HCT116 (cell line): ENCODE measurements around the gene TIMM9. TPM values are rescaled to one million over a fixed set of nuclear protein-coding genes. Genes with fewer than 3 reads are reported as not detected.

Source experiments
- ATAC-seq: fragments of 200-7000 bp; cut with Tn5 transposase; 2 replicates; pipeline ENCODE4 v1.9.1; 2020; ENCODE audit warnings: mild to moderate bottlenecking, moderate library complexity
- BruUV-seq: library from RNA; stranded (reverse); fragments of 400-500 nt; replicated peaks from 2 replicates; lab custom pipeline; 2021; lab: Mats Ljungman, UMichigan
- CTCF ChIA-PET: fragments of 300-600 bp; sonication (Branson Sonifier 250); formaldehyde crosslinking; loops from one replicate; lab custom pipeline; 2021; ENCODE audit warnings: antibody characterized with exemption; lab: Charles Lee
- POLR2A ChIA-PET: fragments of 300-600, 350-600 bp; sonication (Branson Sonifier 250); formaldehyde crosslinking; loops from one replicate; lab custom pipeline; 2021; ENCODE audit warnings: antibody characterized with exemption; lab: Charles Lee
- RAD21 ChIA-PET, 2 experiments: fragments of 300-600 bp; sonication (Branson Sonifier 250); formaldehyde crosslinking; loops; one replicate each; lab custom pipeline; 2023; ENCODE audit warnings: low total read pairs in 2 of 2; ENCODE audit not compliant: uncharacterized antibody in 2 of 2, unreplicated experiment in 2 of 2, low non-redundant PET in 1 of 2; lab: Charles Lee
- DNase-seq: peaks from one replicate; pipeline ENCODE4 v3.0.0-alpha.2; 2010; ENCODE audit warnings: low read depth, low spot score
- H2AFZ ChIP-seq: fragments of 200-600 bp; shearing (Covaris generic), sonication (generic); 2 replicates; pipeline ENCODE4 v1.6.1; 2017; ENCODE audit warnings: low read depth, mixed run types, mixed read lengths, antibody characterized with exemption, low read length; ENCODE audit not compliant: poor library complexity, severe bottlenecking
- H3K27ac ChIP-seq: 2 replicates; pipeline ENCODE4 v1.5.1; 2012; ENCODE audit warnings: low read depth, low read length
- H3K27me3 ChIP-seq: fragments of 200-600 bp; sonication (generic); 2 replicates; pipeline ENCODE4 v1.6.1; 2016; ENCODE audit warnings: mixed run types, low read length, mixed read lengths; ENCODE audit not compliant: insufficient read depth
- H3K36me3 ChIP-seq, 2 experiments: fragments of 200-500 bp in 1 of 2; fragments of 200-600 bp in 1 of 2; sonication (Bioruptor generic) in 1 of 2; sonication (generic) in 1 of 2; 2 replicates each; pipeline versions ENCODE4 v1.5.1 to v1.6.1; 2014 to 2016; ENCODE audit warnings: low read length in 2 of 2, inconsistent platforms in 1 of 2, mixed read lengths in 1 of 2, mixed run types in 1 of 2; ENCODE audit not compliant: insufficient read depth in 2 of 2, control insufficient read depth in 1 of 2
- H3K4me1 ChIP-seq, 2 experiments: fragments of 200-600 bp in 1 of 2; sonication (generic) in 1 of 2; 2 replicates each; pipeline versions ENCODE4 v1.5.1 to v1.6.1; 2012 to 2017; ENCODE audit warnings: low read length in 2 of 2, inconsistent platforms in 1 of 2, mild to moderate bottlenecking in 1 of 2, mixed read lengths in 1 of 2, mixed run types in 1 of 2, moderate library complexity in 1 of 2; ENCODE audit not compliant: insufficient read depth in 2 of 2, control insufficient read depth in 1 of 2
- H3K4me2 ChIP-seq: fragments of 200-600 bp; sonication (generic); 2 replicates; pipeline ENCODE4 v1.6.1; 2017; ENCODE audit warnings: mixed run types, low read length, mixed read lengths
- H3K4me3 ChIP-seq, 2 experiments: fragments of 200-600 bp in 1 of 2; sonication (generic) in 1 of 2; replicated peaks in 1 of 2; 2 replicates each; pipeline ENCODE4 v1.5.1; 2011 to 2016; ENCODE audit warnings: low read length in 2 of 2, control low read depth in 1 of 2, low read depth in 1 of 2, mild to moderate bottlenecking in 1 of 2, mixed read lengths in 1 of 2, mixed run types in 1 of 2
- H3K79me2 ChIP-seq: fragments of 200-600 bp; sonication (generic); 2 replicates; pipeline ENCODE4 v1.6.1; 2017; ENCODE audit warnings: mild to moderate bottlenecking, mixed run types, low read length, moderate library complexity, mixed read lengths; ENCODE audit not compliant: insufficient read depth
- H3K9ac ChIP-seq: fragments of 200-600 bp; sonication (generic); 2 replicates; pipeline ENCODE4 v1.6.1; 2016; ENCODE audit warnings: low read length, mixed read lengths
- H3K9me2 ChIP-seq: fragments of 200-600 bp; sonication (generic), shearing (Covaris generic); 2 replicates; pipeline ENCODE4 v1.6.1; 2017; ENCODE audit warnings: mixed run types, mild to moderate bottlenecking, moderate library complexity; ENCODE audit not compliant: insufficient read depth
- H3K9me3 ChIP-seq, 2 experiments: fragments of 200-500 bp in 1 of 2; fragments of 200-600 bp in 1 of 2; sonication (Bioruptor generic) in 1 of 2; sonication (generic) in 1 of 2; 2 replicates each; pipeline ENCODE4 v1.6.1; 2014 to 2017; ENCODE audit warnings: low read length in 2 of 2, mixed read lengths in 2 of 2, inconsistent platforms in 1 of 2, low read depth in 1 of 2, mild to moderate bottlenecking in 1 of 2, mixed run types in 1 of 2, moderate library complexity in 1 of 2; ENCODE audit not compliant: control insufficient read depth in 1 of 2, insufficient read depth in 1 of 2
- H4K20me1 ChIP-seq: fragments of 200-600 bp; sonication (generic), shearing (Covaris generic); 2 replicates; pipeline ENCODE4 v1.6.1; 2017; ENCODE audit warnings: mixed run types, mild to moderate bottlenecking, moderate library complexity; ENCODE audit not compliant: insufficient read depth
- CBX3 ChIP-seq: IDR thresholded peaks from 2 replicates; pipeline ENCODE4 v1.6.1; 2012; ENCODE audit warnings: low read depth
- CEBPB ChIP-seq: IDR thresholded peaks from 2 replicates; pipeline ENCODE4 v1.6.1; 2012; ENCODE audit warnings: low read depth
- EZH2 ChIP-seq: fragments of 200-600 bp; sonication (generic); IDR thresholded peaks from 2 replicates; pipeline ENCODE4 v1.6.1; 2017; ENCODE audit warnings: antibody characterized with exemption, mixed run types
- EZH2phosphoT487 ChIP-seq: fragments of 200-600 bp; IDR thresholded peaks from 2 replicates; pipeline ENCODE4 v1.6.1; 2018; ENCODE audit warnings: antibody characterized with exemption, borderline replicate concordance
- FOSL1 ChIP-seq: IDR thresholded peaks from 2 replicates; pipeline ENCODE4 v1.6.1; 2012; ENCODE audit warnings: low read depth
- JUND ChIP-seq: IDR thresholded peaks from 2 replicates; pipeline ENCODE4 v1.6.1; 2012
- POLR2A ChIP-seq: IDR thresholded peaks from 2 replicates; pipeline ENCODE4 v1.7.0; 2011; ENCODE audit warnings: borderline replicate concordance; ENCODE audit not compliant: insufficient read depth, insufficient read length; ENCODE audit errors: extremely low read depth
- RAD21 ChIP-seq: IDR thresholded peaks from 2 replicates; pipeline ENCODE4 v1.6.1; 2012; ENCODE audit warnings: low read depth, mild to moderate bottlenecking
- SIN3A ChIP-seq: IDR thresholded peaks from 2 replicates; pipeline ENCODE4 v1.6.1; 2012; ENCODE audit warnings: low read depth
- SP1 ChIP-seq: IDR thresholded peaks from 2 replicates; pipeline ENCODE4 v1.6.1; 2012; ENCODE audit warnings: low read depth
- SRF ChIP-seq: IDR thresholded peaks from 2 replicates; pipeline ENCODE4 v1.6.1; 2012; ENCODE audit warnings: low read depth
- YY1 ChIP-seq: IDR thresholded peaks from 2 replicates; pipeline ENCODE4 v1.6.1; 2011; ENCODE audit warnings: low read length, low read depth, moderate library complexity, mild to moderate bottlenecking; ENCODE audit not compliant: insufficient replicate concordance; ENCODE audit errors: extremely low read depth
- ZFX ChIP-seq: fragments of 450-650 bp; IDR thresholded peaks from 2 replicates; pipeline ENCODE4 v1.6.1; 2017
- intact Hi-C: fragments of 100-400 bp; cut with micrococcal nuclease; formaldehyde crosslinking; loops from 2 replicates; pipeline ENCODE4 v1.10.0; 2022
- total RNA-seq: library from RNA; stranded (reverse); gene quantifications from one replicate; pipeline ENCODE4 v1.2.1, GENCODE V29; 2021; ENCODE audit not compliant: unreplicated experiment
- TF ChIP-seq, protein P1 (sequence below): IDR thresholded peaks from 2 replicates; pipeline ENCODE4 v1.6.1; 2012
- TF ChIP-seq, protein P2 (sequence below): IDR thresholded peaks from 2 replicates; pipeline ENCODE4 v1.6.1; 2011; ENCODE audit warnings: mild to moderate bottlenecking, low read length, moderate library complexity; ENCODE audit not compliant: insufficient replicate concordance; ENCODE audit errors: extremely low read depth
- TF ChIP-seq, protein P3 (sequence below): IDR thresholded peaks from 2 replicates; pipeline ENCODE4 v1.6.1; 2012; ENCODE audit warnings: low read depth

Gene TIMM9
- total RNA-seq, 1 experiment from 2014 or later: 40.7 TPM

DNA sequence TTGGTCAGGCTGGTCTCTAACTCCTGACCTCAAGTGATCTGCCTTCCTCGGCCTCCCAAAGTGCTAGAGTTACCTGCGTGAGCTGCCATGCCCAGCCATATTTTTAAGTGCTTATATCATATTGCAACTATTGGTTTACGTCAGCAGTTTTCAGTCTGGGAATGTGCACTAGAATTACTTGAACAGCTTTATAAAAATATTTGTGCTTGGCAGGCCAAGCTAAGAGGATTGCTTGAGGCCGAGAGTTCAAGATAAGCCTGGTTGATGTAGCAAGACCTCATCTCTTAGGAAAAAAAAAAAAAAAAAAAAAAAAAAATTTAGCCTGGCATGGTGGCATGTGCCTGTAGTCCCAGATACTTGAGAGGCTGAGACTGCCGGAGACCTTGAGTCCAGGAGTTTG is 17.3 kb upstream of the TIMM9 start:
- CTCF ChIA-PET: no interaction called here

DNA sequence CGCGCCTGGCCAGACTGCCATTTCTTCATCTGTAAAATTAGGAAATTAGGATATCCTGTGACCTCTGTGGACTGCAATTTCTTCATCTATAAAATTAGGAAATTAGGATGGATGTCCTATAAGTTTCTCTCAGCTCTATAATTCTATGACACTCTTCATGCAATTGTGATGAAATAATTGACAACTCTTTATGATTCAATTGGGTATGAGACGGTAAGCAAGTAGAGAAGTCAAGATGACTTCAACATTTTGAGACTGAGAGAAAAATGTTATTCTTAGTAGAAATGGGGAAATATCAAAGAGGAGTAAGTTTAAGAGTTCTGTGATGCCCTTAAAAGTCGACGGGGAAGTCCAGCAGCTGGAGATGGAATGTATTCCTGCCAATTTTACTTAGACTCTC is 12.1 kb upstream of the TIMM9 start:
- Histone ChIP-seq H4K20me1 (no peaks in the 10 kb centered on the region), H3K4me3 (no peak overlapping the region), H3K27ac (no peak overlapping the region), H3K9me3 (no peaks in the 10 kb centered on the region), H3K4me2 (no peak overlapping the region), H3K9ac (no peak overlapping the region), H3K27me3 (no peaks in the 10 kb centered on the region), H3K4me1 (no peaks in the 10 kb centered on the region), H2AFZ (no peak overlapping the region), H3K79me2 (no peaks in the 10 kb centered on the region), H3K9me2 (no peaks in the 10 kb centered on the region), H3K36me3 (peaks cover 6 to 15% of the 10 kb centered on the region in 2 experiments)
- POLR2A ChIA-PET: no interaction called here
- CTCF ChIA-PET: no interaction called here
- intact Hi-C loops: no loop called here
- no peak for DNase-seq
- BruUV-seq: no TSS peak
- ATAC-seq: no peak
- RAD21 ChIA-PET: no interaction called here
- no peak for TF ChIP-seq RAD21
- no peak for TF ChIP-seq FOSL1
- TF ChIP-seq EZH2: no peak
- TF ChIP-seq SP1: no peak
- TF ChIP-seq SIN3A: no peak
- TF ChIP-seq, protein P1, sequence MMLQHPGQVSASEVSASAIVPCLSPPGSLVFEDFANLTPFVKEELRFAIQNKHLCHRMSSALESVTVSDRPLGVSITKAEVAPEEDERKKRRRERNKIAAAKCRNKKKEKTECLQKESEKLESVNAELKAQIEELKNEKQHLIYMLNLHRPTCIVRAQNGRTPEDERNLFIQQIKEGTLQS: no peak
- TF ChIP-seq POLR2A: no peak
- TF ChIP-seq SRF: no peak
- no peak for TF ChIP-seq CEBPB
- TF ChIP-seq, protein P2, sequence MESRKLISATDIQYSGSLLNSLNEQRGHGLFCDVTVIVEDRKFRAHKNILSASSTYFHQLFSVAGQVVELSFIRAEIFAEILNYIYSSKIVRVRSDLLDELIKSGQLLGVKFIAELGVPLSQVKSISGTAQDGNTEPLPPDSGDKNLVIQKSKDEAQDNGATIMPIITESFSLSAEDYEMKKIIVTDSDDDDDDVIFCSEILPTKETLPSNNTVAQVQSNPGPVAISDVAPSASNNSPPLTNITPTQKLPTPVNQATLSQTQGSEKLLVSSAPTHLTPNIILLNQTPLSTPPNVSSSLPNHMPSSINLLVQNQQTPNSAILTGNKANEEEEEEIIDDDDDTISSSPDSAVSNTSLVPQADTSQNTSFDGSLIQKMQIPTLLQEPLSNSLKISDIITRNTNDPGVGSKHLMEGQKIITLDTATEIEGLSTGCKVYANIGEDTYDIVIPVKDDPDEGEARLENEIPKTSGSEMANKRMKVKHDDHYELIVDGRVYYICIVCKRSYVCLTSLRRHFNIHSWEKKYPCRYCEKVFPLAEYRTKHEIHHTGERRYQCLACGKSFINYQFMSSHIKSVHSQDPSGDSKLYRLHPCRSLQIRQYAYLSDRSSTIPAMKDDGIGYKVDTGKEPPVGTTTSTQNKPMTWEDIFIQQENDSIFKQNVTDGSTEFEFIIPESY: no peak
- TF ChIP-seq, protein P3, sequence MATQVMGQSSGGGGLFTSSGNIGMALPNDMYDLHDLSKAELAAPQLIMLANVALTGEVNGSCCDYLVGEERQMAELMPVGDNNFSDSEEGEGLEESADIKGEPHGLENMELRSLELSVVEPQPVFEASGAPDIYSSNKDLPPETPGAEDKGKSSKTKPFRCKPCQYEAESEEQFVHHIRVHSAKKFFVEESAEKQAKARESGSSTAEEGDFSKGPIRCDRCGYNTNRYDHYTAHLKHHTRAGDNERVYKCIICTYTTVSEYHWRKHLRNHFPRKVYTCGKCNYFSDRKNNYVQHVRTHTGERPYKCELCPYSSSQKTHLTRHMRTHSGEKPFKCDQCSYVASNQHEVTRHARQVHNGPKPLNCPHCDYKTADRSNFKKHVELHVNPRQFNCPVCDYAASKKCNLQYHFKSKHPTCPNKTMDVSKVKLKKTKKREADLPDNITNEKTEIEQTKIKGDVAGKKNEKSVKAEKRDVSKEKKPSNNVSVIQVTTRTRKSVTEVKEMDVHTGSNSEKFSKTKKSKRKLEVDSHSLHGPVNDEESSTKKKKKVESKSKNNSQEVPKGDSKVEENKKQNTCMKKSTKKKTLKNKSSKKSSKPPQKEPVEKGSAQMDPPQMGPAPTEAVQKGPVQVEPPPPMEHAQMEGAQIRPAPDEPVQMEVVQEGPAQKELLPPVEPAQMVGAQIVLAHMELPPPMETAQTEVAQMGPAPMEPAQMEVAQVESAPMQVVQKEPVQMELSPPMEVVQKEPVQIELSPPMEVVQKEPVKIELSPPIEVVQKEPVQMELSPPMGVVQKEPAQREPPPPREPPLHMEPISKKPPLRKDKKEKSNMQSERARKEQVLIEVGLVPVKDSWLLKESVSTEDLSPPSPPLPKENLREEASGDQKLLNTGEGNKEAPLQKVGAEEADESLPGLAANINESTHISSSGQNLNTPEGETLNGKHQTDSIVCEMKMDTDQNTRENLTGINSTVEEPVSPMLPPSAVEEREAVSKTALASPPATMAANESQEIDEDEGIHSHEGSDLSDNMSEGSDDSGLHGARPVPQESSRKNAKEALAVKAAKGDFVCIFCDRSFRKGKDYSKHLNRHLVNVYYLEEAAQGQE: no peak
- no peak for TF ChIP-seq CBX3

More for the DNA sequence above, 17.3 kb upstream of the TIMM9 start:
- Histone ChIP-seq H3K9me2 (no peaks in the 10 kb centered on the region), H3K9ac (no peak overlapping the region), H3K4me1 (no peaks in the 10 kb centered on the region), H3K9me3 (no peaks in the 10 kb centered on the region), H3K4me2 (no peak overlapping the region), H3K36me3 (peaks cover 6 to 11% of the 10 kb centered on the region in 2 experiments), H3K27me3 (no peaks in the 10 kb centered on the region), H4K20me1 (no peaks in the 10 kb centered on the region), H2AFZ (no peak overlapping the region), H3K27ac (no peak overlapping the region), H3K4me3 (no peak overlapping the region), H3K79me2 (no peaks in the 10 kb centered on the region)
- RAD21 ChIA-PET: no interaction called here
- ATAC-seq (no peak), DNase-seq (no peak)
- BruUV-seq: no TSS peak
- POLR2A ChIA-PET: no interaction called here
- no peak for TF ChIP-seq JUND
- TF ChIP-seq EZH2phosphoT487: no peak
- TF ChIP-seq EZH2: no peak
- TF ChIP-seq ZFX: no peak
- TF ChIP-seq YY1: no peak
- TF ChIP-seq SP1: no peak
- no peak for TF ChIP-seq POLR2A
- no peak for TF ChIP-seq CBX3
- intact Hi-C loops: no loop called here
